HG03280 (cell line): ENCODE data around the gene ARHGAP33.
A peak's percentile ranks its signal among the peaks of the same experiment; 100 is the strongest.

Source experiments
- ATAC-seq: cut with Tn5 transposase; IDR thresholded peaks from one replicate; pipeline ENCODE4 v1.9.1; 2021; ENCODE audit warnings: mild to moderate bottlenecking, moderate library complexity; ENCODE audit not compliant: unreplicated experiment

The ARHGAP33 gene

DNA sequence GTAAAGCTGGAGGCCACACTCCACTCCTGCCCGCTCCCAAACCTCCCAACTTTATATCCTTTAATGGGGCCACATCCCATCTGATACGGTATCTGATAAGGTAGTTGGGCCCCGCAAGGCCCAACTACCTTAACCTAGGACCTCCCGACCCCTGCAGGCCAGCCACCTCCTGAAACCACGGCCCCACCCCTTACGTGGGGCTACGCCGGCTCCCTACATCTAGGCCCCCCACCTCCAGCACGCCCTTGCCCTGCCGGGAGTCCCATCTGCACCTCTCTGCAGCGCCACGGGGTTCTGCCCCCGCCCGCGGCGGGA, 35.3 kb upstream of the ARHGAP33 start:
- peak; percentile 10 for ATAC-seq

DNA sequence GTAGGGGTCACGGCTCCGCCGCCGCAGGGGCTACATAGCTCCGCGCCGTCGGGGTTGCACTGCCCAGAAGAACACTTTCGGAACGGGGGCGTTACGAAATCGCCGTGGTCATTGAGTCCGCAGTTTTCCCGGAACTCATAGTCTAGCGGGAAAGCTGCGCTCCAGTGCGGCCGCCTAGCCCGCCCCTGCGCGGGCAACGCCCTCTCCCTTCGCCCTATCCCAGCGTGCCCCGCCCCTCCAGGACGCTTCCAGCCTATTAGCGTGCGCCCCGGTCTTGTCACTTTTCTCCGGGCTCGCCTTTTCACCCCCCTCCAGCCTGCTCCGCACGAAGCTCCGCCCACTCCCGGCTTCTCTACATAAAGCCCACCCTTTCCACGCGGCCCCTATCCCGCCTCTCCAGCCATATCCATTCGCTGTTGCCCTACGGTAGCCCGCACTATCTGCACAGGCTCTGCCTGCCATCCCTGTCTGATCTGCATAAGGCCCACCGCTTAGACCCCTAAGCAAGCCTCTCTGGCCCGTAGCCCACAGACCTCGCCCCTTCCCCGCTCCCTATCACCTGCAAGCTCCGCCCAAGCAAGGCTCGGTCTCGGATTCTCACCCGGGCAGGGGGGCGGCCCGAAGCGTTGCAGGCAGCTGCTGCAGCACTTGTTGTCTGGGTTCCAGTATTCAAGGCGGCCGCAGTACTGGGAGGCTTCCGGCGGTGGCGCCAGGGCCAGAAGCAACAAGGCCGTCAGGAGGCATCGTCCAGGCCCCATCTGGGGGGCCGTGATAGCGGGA, 34.8 kb upstream of the ARHGAP33 start:
- peak; percentile 58 for ATAC-seq

DNA sequence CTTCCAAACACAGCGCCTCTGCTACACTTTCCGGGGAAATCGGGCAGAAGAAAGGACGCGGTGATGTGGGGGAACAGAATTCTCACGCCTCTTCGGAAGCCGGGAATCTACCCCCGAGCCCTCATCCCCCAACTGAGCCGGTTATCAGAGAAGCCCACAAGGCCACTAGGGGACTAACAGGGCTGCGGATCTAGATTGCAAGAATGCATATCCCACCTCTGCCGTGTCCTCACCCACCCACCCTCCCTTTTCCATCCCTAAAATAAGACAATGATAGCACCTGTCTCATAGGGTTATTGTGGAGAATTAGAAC, 34.2 kb upstream of the ARHGAP33 start:
- no peak for ATAC-seq

GRCh38 chr19:35742121-35742724, 33.1 kb upstream of the ARHGAP33 start, which contains the start of gene IGFLR1:
Gene IGFLR1, minus strand, starts transcription at chr19:35742452. Its CDS starts 1,272 bp downstream, at chr19:35741180.
- ATAC-seq: no peak

DNA sequence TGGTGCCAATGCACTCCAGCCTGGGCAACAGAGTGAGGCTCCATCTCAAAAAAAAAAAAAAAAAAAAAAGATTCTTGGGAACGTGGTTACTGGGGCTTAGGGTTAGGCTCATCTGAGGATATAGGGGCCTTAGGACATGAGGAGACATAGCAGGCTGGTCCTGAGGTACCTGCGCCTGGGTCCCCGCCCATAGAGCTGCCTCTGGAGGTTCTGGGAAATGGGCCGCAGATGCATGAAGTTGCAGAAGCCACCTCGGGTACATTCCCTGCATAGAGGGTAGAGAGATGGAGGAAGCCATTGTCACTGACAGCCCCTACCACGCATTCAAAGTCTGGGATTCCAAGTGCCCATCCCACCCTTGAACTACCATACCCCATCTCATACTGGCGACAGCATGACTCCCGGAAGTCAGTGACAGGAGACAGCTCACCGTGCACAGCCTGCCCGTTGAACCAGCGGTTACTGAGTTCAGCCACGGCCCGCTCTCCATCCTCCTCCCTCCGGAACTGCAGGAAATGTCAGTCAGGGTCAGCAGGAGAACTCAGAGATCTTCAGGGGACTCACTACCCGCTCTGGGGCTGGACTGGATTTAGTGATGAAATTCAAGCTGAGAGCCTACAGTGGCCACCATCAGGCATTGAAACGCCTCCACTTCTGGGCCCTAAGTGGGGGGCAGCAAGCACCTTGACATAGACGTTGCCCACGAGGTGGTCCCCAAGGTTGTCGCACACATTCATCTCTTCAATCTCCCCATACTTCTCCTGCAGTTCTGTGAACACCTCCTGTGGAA, 31.5 kb upstream of the ARHGAP33 start:
- ATAC-seq: no peak

GRCh38 chr19:35744430-35745327, 30.7 kb upstream of the ARHGAP33 start:
- ATAC-seq: peak; percentile 34

DNA sequence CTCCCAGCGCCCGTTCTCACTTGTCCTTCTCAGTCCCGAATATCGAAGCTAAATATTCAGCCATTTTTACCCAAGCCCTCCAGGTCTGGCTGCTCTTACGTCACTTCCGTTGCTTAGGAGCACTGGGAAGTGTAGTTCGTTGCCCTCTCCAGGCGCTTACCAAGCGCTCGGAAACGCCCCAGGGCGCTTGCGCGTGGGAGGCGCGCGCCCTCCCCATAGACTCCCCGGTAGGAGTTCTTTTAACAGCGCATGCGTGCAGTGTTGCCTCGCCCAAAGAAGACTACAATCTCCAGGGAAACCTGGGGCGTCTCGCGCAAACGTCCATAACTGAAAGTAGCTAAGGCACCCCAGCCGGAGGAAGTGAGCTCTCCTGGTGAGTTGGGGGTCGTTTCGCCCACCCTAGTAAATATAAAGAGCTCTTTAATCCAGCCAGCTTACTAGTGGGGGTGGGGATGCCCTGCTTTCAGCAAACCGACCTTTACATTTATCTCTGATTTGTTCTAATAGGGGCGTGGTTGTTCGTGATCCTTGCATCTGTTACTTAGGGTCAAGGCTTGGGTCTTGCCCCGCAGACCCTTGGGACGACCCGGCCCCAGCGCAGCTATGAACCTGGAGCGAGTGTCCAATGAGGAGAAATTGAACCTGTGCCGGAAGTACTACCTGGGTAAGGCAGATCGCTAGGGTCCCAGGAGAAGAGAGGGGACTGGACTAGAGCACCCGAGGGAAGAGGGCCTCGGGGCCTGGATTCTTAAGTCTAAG, 29.9 kb upstream of the ARHGAP33 start, which contains the start of the genes PSENEN and U2AF1L4:
Gene PSENEN, plus strand, starts transcription at position 324 of the 759 bp plus-strand sequence. Its CDS starts 280 bp downstream, at position 604.
Gene U2AF1L4, minus strand, starts transcription at position 91 of the 759 bp plus-strand sequence. Its CDS starts 27 bp downstream, at position 64.
- peak; percentile 40 for ATAC-seq

GRCh38 chr19:35746087-35746462, 29.3 kb upstream of the ARHGAP33 start:
- no peak for ATAC-seq

DNA sequence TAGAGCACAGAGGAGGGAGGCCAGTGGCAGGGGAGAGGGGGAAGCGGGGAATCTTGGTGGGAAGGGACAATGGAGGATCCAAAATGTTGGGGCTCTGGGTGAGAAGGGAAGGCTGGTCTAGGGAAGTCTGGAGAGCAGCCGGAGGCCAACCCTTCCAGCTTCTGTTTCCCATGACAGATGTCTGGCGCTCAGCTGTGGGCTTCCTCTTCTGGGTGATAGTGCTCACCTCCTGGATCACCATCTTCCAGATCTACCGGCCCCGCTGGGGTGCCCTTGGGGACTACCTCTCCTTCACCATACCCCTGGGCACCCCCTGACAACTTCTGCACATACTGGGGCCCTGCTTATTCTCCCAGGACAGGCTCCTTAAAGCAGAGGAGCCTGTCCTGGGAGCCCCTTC, 28.8 kb upstream of the ARHGAP33 start:
- no peak for ATAC-seq

DNA sequence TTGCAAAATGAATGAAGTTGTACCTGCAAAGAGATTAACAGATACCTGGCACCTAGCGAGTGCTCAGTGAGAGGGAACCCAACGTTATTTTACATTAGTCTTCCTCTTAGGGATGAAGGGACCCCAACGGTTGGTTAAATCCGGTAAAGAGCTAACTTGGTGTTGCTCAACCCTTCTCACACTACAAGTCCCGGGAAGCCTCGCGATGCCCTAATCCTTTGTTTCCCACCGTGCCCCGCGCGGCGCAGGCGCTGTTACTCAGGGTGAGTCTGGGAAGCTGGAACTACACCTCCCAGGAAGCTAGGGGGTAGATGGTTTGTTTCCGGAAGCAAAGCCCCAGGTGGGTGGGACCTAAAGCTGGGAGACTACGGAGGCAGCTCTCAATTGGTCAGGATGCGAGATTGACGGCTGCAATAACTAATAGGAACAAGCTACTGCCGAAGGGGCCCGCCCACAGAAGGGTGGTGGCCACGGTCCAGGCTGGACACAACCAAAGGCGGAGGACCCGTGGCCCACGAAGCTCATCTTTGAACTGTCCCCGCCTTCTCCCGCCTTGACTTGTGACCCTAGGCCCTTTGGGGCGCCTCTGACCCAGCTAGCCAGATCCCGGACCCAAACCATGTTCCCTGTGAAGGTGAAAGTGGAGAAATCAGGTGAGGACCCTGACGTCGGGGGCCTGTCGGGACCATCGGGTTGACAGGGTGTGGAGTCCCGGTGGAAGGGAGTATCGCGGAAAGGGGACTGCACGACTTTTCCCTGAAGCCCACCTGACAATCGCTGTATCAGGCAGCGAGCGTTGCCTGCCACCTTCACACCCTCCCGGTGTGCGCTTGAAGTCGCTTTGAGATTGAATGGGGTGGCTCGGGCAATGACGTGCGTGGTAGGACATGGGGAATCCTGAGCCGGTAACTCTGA, 27.0 kb upstream of the ARHGAP33 start, which contains the start of gene LIN37:
Gene LIN37, plus strand, starts transcription at position 471 of the 915 bp plus-strand sequence. Its CDS starts 149 bp downstream, at position 620.
- ATAC-seq: peak; percentile 67

- ATAC-seq: no peak
These were observed 25.2 kb upstream of the ARHGAP33 start for GRCh38 chr19:35750167-35750566.

DNA sequence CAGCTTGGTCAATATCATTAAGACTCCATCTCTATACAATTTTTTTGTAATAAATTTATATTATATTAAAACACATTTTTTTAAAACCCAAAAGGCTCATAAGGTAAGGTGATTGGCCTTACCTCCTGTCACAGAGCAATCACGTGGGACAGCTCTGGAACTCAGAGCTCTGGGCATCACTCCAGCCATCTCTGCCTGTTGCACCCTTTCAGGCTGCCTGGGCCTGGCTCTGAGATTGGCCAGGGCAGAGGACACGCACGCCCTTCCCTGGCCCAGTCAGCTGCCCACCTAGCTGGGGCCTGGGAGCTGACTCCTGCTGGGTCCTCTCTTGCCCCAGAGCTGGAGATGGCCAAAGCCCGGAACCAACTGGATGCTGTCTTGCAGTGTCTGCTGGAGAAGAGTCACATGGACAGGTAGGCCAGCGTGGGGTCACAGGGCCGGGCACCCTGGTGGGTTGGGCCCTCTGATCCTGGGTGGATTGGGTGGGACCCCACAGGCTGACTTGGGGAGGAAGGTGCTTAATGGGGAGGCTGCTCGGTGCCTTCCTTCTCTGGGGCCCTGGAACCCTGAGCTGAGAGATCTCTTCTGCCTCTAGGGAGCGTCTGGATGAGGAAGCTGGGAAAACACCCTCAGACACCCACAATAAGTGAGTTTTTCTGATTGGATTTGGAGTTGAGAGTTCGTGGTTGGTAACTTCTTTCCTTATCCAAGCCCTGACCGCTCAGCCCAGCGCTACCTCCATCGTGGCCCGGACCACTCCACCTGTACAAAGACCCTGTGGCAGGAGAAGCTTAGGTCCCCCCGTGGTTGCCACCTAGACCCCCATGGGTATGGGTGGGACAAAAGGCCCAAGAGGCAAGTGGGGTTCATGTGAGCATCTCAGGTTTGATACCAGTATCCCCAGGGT, 23.3 kb upstream of the ARHGAP33 start:
- no peak for ATAC-seq

- ATAC-seq: no peak
These were observed 22.5 kb upstream of the ARHGAP33 start for GRCh38 chr19:35752746-35753350.

- no peak for ATAC-seq
These were observed 21.6 kb upstream of the ARHGAP33 start for GRCh38 chr19:35753634-35754369.

GRCh38 chr19:35754370-35755130, 20.8 kb upstream of the ARHGAP33 start:
- ATAC-seq: no peak

- ATAC-seq: no peak
These were observed 20.2 kb upstream of the ARHGAP33 start for GRCh38 chr19:35755131-35755549.
